Fibroblast of gingiva (primary cell): Measurements from ENCODE around the gene TMEM50B.
"Not testable (repeated sequence)": the region's sequence is repeated elsewhere in the genome, so short reads cannot be mapped to it uniquely, and the experiment has no call there.

Experiments
- DNase-seq: peaks from one replicate; pipeline ENCODE4 v3.0.0-alpha.2; 2011; ENCODE audit warnings: low read depth

Gene TMEM50B

DNA sequence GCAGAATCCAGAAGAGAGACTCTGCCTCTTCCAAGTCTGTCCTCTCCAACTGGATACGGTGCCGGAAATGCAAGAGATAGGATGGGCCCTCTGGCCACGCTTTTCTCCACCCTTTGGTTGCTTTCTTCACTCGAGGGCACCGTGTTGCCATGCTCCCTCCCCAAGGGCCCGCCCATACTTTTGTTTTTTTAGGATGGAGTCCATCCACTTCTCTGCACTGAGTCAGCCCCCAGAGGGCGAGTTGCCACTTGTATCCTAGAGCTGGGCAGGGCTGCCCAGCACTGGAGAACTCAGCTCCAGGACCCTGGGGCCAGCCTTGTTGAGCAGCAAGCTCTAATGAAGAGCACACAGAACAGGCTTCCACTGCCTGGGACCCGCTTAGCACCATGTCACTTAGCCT lies 51.1 kb downstream of the TMEM50B start:
- peak; percentile 51 for DNase-seq

DNA sequence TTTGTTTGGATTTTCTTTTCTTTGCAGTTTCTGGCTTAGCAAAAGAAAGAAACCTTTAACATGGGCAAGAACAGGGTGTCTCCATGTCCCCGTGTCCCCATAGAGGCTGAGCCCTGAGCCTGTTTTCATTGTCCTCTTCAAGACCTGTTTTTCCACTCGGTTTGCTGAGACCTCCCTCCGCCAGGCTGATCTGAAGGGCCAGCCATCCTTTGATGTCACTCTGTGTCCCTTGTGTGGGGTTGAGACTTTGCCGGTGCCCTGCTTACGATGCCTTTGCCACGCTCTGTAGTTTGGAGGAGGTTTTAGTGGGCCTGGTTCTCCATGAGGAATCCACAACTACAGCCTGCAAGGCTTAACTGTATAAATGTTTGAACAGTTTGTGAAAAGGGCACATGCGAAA lies 52.7 kb downstream of the TMEM50B start:
- DNase-seq, result no peak

DNA sequence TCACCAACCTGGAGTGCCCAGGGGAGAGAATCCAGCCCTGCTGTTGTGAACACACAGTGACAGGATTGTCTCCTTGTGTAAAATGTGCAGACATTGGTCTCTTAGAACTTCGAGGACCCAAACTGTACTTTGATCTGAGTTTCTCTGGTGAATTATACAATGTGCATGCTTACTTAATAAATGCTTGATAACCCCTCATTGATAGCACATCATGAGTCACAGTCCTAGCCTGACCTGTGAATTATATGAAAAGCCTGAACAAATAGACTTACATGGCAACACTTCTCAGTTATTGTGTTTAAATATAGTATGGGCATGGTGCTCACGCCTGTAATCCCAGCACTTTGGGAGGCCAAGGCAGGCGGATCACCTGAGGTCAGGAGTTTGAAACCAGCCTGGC lies 53.9 kb downstream of the TMEM50B start:
- DNase-seq, result no peak

DNA sequence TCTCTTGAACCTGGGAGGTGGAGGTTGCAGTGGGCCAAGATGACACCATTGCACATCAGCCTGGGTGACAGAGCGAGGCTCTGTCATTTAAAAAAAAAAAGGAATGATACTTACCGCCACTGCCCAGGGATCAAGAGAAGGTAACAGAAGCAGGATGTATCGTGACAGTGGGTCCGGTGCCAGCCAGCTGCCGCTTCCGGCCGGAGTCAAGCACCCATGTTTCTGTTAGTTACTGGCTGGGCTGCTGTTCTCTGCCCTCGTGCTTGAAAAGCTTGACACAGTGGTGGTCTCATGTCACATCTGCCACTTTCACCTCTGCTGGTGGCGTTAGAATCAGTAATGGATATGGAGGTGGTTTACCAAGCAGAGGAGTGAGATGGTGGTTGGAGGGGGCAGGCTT lies 55.6 kb downstream of the TMEM50B start:
- DNase-seq, result no peak

DNA sequence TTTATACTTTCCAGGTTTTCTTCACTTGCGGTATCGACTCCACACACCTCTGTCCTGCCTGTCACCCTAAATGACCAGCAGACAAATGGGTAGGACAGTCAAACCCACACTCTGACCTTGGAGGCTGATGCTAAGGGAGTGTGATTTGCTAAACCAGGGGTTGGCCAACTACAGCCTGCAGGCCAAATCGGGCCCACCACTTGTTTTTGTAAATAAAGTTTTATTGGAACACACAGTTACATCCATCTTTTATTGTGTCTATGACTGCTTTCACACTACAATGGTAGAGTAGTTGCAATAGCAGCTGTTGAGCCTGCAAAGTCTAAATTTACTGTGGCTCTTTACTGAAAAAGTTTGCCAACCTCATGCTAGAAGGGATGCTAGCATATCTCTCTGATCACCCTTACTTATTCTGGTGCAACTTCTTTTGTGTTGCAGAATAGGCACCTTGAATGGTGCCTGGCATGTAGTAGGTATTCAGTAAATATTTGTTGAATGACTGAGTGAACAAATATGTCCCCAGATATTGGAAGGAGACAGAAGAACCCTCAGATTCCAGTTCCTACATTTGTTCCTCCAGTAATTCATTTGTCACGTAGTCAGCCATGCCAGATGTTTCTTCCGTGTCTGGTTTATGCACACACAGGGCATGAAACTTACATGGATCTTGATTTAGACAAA lies 57.9 kb downstream of the TMEM50B start:
- DNase-seq, result no peak

DNA sequence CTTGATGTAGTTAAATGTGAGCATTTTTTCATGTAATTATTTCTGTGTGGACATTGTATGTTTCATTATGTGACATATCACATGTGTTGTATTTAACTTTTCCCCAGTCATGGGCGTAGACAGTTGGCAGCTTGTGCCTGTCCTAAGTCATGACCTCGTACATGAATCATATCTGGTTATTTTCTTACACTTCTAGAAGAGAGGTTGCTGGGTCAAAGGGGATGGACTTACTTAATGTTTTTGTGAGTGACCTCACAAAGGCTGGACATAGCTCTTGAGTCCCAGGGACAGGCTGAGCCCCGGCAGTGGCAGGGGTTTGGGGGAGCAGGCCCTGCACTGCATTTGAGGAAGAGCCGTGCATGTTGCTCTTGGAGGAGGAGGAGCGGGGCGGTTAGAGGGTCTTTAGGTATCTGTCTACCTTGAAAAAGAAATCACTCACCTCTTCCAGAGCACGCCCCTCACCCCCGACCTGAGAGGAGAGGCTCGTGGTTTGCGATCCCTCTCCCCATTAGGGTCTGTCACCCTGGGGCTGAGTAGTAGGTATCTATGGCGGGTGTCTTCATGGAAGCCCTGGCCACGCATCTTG lies 60.1 kb downstream of the TMEM50B start:
- DNase-seq, result peak; percentile 77

DNA sequence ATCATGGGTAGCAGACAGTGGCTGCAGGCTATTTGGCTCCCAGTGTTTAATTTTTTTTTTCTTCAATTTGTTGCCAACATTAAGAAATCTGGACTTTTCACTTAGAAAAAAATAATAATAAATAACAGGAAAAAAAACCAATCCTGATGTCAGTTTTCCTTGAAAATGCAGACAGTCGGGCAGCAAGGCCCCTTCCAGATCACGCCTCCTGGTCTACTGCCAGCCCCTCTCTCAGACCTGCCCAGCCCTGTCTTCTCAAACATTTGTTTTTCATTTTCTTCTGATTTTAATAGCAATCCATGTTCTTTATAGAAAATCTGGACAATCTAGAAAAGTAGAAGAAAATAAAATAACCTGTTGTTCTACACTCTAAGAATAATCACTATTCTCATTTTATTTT lies 61.1 kb downstream of the TMEM50B start:
- DNase-seq, result peak; percentile 63

DNA sequence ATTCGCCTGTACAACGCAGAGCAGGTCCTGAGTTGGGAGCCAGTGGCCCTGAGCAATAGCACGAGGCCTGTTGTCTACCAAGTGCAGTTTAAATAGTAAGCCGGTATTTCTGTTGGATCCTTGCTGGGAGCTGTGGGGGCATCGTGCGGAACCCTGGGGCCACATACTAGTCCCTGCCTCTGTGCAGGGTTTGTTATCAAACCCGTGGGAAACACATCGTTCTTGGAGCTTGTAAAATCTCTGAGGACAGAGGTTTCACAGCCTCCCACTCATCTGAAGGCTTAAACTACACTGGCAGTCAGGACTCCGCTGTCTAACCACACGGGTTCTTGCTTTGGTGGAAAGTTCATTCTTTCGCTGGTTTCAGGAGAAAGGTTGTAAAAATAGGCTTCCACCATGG lies 64.8 kb downstream of the TMEM50B start:
- no peak for DNase-seq

DNA sequence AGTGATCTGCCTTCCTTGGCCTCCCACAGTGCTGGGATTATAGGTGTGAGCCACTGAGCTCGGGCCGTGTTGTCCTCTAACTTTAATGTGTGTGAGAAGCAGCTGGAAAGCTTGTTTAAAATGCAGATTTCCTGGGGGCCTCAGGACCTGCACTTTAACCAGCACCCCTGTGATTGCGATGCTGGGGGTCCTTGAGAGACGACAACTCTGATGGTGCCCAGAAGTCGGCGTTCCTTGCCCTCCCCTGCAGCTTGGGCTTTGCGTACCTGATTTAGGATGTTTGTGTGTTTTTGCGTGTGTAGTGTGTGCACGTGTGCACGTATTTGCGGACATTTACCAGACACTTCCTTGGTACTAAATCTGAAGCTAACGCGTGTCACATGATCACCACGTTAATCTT lies 65.7 kb downstream of the TMEM50B start:
- no peak for DNase-seq

DNA sequence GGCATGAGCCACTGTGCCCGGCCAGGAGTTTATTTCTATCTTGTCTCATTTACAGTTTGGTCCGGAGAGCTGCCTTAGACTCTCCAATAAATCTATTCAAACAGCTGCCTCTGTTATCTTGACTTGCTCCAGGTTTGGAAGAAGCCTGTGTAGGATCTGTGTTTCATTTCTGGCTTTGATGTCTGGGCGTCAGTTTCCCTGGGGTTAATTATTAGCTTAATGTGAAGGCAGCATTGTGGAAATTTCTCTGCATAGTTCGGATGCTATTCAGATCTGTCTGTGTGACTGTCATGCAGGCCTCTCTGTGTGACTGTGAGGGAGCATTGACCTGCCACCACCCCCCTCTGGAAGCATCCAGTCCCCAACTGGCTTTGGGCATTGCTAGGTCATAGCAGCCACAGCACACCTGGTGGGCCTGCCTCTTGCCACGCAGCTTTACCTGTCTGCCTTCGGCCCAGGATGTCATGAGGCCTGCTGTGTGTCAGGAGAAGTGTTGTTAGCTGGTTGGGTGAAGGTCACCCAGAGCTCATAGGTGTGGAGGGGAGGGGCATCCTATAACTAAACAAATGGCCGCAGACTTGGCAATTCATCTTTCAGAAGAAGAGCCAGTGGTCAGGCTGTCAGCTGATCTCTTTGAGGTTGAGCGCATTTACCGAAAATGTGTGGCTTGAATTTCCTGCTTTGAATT lies 66.8 kb downstream of the TMEM50B start:
- DNase-seq, result no peak

DNA sequence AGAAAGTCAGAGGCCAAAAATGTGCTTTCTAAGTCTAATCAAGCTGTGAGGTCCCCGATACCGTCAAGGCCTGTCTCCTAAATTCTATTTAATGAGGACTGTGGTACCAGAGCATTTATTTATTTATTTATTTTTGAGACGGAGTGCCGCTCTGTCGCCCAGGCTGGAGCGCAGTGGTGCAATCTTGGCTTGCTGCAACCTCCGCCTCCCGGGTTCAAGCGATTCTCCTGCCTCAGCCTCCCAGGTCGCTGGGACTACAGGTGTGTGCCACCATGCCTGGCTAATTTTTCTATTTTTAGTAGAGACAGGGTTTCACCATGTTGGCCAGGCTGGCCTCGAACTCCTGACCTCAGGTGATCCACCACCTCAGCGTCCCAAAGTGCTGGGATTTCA lies 67.3 kb downstream of the TMEM50B start:
- not testable (repeated sequence) for DNase-seq

DNA sequence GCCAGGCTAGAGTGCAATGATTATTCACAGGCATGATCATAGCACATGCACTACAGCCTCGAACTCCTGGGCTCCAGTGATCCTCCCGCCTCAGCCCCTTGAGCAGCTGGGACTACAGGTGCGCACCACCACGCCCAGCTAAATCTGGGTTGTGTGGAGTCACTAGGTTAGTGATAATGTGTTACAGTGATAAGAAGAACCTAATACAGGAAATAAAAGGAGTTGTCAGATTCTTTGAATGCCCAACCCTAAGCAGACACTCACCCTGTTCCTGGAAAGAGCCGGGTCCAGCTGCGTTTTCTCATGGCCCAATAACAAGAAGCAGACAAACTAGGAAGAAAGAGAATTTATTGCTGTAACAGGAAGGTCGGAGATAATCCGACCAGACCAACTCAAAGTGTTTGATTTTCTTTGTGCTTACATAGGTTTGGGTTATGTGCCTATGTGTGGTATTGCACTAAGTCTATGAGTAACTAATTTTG lies 67.8 kb downstream of the TMEM50B start:
- DNase-seq, result no peak

DNA sequence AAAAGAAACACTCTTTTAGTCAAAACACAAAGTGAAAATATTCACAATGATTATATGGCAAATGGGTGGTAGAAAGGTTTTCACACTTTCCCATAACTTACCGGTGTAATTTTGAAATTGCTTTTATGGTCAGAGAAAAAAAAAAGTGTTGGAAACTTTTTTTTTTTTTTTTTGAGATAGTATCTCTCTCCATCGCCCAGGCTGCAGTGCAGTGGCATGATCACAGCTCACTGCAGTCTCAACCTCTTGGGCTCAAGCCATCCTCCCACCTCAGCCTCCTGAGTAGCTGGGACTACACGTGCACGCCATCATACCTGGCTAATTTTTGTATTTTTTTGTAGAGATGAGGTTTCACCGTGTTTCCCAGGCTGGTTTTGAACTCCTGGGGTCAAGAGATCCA lies 73.3 kb downstream of the TMEM50B start:
- DNase-seq, result no peak

DNA sequence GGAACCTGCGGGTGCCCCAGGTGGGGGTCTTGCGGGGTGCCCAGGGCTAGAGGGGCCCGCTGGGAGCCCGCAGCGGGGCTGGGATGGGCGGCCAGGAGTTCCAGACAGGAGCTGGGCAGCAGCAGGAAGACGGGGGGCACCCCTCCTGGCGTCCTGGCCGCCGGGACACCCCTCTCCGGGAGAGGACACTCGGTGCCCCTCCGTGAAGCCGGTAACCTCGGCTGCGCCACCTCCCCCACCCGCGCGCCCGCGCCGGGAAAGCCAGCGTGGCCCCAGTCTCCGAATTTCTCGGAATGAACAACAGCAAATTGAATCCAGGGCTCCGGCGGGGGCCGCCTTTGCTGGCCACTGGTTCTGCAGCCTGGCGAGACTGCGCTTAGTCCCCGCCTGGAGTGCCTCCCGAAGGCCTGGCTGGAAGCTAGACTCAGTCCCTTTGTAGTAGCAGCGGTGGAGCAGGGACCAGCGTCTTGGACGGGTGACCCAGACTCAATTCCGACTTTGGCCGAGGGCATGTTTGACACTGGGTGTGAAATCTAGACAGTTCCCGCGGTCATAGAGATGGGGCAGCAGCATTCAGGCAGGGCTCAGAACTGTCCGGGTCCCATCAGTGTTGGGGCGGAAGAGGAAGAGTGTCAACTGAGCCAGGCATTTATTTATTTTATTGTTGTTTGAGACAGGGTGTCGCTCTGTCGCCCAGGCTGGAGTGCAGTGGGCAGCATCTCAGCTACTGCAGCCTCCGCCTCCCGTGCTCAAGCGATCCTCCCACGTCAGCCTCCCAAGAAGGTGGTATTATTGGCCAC lies 75.8 kb downstream of the TMEM50B start:
- DNase-seq, result peak; percentile 53

DNA sequence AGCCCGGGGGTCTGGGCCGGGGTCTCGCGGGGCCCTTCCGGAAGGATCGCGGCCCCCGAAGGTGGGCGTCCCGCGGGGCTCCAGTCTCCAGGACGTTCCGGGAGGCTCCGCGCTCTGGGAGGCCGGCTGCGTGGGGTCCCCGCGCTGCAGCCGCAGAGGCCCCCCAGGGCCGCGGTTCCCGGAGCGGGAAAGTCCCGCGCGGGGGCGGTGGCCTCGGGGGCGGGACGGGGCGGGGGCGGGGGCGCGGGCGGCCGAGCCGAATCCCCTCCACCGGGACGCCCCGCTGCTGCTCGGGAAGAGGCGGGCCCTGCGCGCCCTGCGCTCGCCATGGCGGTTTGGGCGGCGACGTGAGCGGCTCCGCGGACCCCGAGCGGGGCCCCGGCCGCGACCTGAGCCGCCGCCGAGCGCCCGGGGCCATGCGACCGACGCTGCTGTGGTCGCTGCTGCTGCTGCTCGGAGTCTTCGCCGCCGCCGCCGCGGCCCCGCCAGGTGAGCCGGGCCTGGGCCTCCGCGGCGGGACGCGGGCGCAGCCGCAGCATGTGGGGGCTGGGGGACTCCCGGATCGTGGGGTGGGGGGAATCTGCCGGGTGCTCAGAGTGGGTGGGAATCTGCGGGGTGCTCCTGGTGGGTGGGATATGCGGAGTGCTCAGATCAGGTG lies 76.5 kb downstream of the TMEM50B start, which contains the start of gene IFNGR2:
Gene IFNGR2 (plus strand): TSS at position 286 of the 658 bp plus-strand sequence. CDS start 131 bp downstream, at position 417.
- DNase-seq, result peak; percentile 27

DNA sequence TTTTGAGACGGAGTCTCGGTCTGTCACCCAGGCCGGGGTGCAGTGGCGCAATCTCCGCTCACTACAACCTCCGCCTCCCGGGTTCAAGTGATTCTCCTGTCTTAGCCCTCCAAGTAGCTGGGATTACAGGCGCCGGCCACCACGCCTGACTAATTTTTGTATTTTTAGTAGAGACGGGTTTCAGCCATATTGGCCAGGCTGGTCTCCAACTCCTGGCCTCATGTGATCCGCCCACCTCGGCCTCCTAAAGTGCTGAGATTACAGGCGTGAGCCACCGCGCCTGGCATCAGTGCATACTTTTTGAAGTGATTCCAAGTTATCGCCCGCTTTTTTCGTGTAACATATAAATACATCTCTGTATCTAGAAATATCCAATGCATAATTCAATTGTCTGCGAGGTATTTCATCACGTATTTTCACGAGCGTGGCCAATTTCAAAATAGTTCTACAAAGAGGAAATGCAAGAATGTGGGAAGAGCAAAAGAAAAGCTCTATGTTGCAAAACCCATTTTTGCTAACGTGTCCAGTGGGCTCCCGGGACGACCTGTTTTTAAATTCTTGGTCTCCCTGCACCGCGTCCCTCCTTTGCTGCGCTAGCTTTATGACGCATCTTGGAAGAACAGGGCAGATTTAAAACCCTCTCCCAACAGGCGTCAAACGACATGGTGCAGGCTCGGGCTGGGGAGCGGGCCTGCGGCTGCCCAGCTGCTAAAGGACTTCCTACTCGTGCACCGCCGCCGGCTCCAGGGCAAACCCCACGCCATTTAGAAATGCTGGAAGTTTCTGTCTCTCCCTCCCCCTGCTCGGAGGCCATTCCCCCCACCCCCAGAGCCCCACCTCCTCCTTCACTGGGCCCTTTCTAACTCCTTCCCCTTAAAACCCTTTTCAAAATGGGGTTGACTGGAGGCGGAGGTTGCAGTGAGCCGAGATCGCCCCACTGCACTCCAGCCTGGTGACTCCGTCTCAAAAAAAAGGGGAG lies 77.5 kb downstream of the TMEM50B start:
- peak; percentile 84 for DNase-seq

DNA sequence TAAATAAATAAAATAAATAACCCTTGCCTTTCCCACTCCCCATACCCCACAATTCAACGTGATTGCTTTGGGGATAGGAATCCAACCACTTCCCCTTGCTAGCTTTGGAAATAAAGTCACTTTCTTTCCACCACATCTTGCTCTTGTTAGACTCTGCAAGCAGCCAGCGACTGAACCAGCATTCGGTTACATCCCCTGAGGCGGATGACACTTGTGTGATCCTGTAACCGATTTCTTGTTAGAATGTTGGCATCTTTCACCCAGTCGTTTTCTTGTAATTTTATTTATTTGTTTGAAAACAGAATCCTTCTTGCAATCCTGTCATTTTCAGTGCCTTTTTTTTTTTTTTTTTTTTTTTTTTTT lies 78.2 kb downstream of the TMEM50B start:
- peak; percentile 93 for DNase-seq
